Right lobe of liver (tissue), 4 donors: ENCODE measurements around the gene PLPPR3.

Source experiments
- CTCF ChIP-seq, 4 donors: fragments of 200-600 bp in 3 of 4; fragments of 450-650 bp in 1 of 4; IDR thresholded peaks; one replicate each; pipeline versions ENCODE4 v1.5.1 to v1.8.0; 2016 to 2022; ENCODE audit warnings: antibody characterized with exemption in 4 of 4, mild to moderate bottlenecking in 2 of 4
- POLR2A ChIP-seq: fragments of 450-650 bp; IDR thresholded peaks from one replicate; pipeline ENCODE4 v1.6.1; 2017; ENCODE audit warnings: antibody characterized with exemption, mild to moderate bottlenecking
- donor health status: DM: no; HTN: no; CAD: no.
- donor health status: DM: no; HTN: no; CAD: no.
- donor health status: DM: no; HTN: yes; CAD: no.

GRCh38 chr19:763869-764268 lies 57.9 kb downstream of the PLPPR3 start:
- TF ChIP-seq CTCF (IDR thresholded peaks at IDR 0.05) (no peak), POLR2A (no peak)
